K562 (cell line): ENCODE data around the gene SNX17. TPM values are rescaled to one million over a fixed set of nuclear protein-coding genes. Genes with fewer than 3 reads are reported as not detected.

Source experiments
- ARID2 ChIP-seq: fragments of 450-650 bp; IDR thresholded peaks from 2 replicates; pipeline ENCODE4 v1.6.1; 2017; ENCODE audit warnings: antibody characterized with exemption, mild to moderate bottlenecking
- CBX3 ChIP-seq, 2 experiments: IDR thresholded peaks; 1 replicate in 1 of 2; 2 replicates in 1 of 2; pipeline ENCODE4 v1.6.1; 2012; ENCODE audit warnings: inconsistent platforms in 2 of 2, low read length in 2 of 2, borderline replicate concordance in 1 of 2, control low read depth in 1 of 2
- JUND ChIP-seq, 2 experiments: IDR thresholded peaks; 2 replicates in 1 of 2; 3 replicates in 1 of 2; pipeline ENCODE4 v1.6.1; 2011; ENCODE audit warnings: borderline replicate concordance in 2 of 2, low read depth in 2 of 2, low read length in 2 of 2, improper control_type of control experiment in 1 of 2, missing biosample characterization in 1 of 2, missing genetic modification characterization in 1 of 2, missing genetic modification reagents in 1 of 2
- KAT7 ChIP-seq: sonication (generic); formaldehyde crosslinking; IDR thresholded peaks from 2 replicates; pipeline ENCODE4 v1.8.0; 2022; ENCODE audit warnings: missing genetic modification reagents, mild to moderate bottlenecking, borderline replicate concordance
- POLR2G ChIP-seq: fragments of 200-400 bp; formaldehyde crosslinking; IDR thresholded peaks from 2 replicates; pipeline ENCODE4 v1.6.1; 2017; ENCODE audit warnings: low read depth, mild to moderate bottlenecking, antibody characterized with exemption, low read length, moderate library complexity
- SNIP1 ChIP-seq: fragments of 450-650 bp; IDR thresholded peaks from 2 replicates; pipeline ENCODE4 v1.7.1; 2017; ENCODE audit warnings: low read depth, mild to moderate bottlenecking
- ZC3H4 ChIP-seq: sonication (generic); formaldehyde crosslinking; IDR thresholded peaks from 2 replicates; pipeline ENCODE4 v1.9.0; 2021; ENCODE audit warnings: missing genetic modification reagents, borderline replicate concordance
- polyA plus RNA-seq, 8 experiments: library from polyadenylated mRNA; depleted of rRNA in 4 of 8; stranded (reverse) in 5 of 8; unstranded in 3 of 8; fragments of >200 nt; fragmentation: Nextera tagmentation in 2 of 8; fragmentation: Illumina TruSeq in 1 of 8; extraction: Ambion mirVana in 2 of 8; extraction: Trizol in 1 of 8; gene quantifications; 2 replicates each; pipeline versions ENCODE4 v1.2.1 to v1.2.3, GENCODE V29; 2011 to 2014; ENCODE audit warnings: inconsistent platforms in 1 of 8, missing spikeins in 1 of 8
- total RNA-seq, 7 experiments: library from RNA; depleted of rRNA in 6 of 7; stranded (reverse); fragments of >200 nt in 6 of 7; fragmentation: Illumina TruSeq in 2 of 7; extraction: Trizol in 2 of 7; gene quantifications; 2 replicates each; pipeline versions ENCODE4 v1.2.1 to v1.2.3, GENCODE V29; 2011 to 2021; ENCODE audit warnings: low replicate concordance in 1 of 7
- TF ChIP-seq, protein P1 (sequence below), 2 experiments: fragments of 450-650 bp in 1 of 2; sonication (generic) in 1 of 2; formaldehyde crosslinking in 1 of 2; IDR thresholded peaks in 1 of 2; conservative IDR thresholded peaks in 1 of 2; 2 replicates each; pipeline versions ENCODE4 v1.6.1 to v1.8.1; 2016 to 2023; ENCODE audit warnings: mild to moderate bottlenecking in 2 of 2, moderate library complexity in 2 of 2, inconsistent platforms in 1 of 2, missing genetic modification reagents in 1 of 2
- TF ChIP-seq, protein P2 (sequence below): sonication (generic); formaldehyde crosslinking; IDR thresholded peaks from 2 replicates; pipeline ENCODE4 v1.8.0; 2023; ENCODE audit warnings: missing genetic modification reagents, mild to moderate bottlenecking, borderline replicate concordance
- TF ChIP-seq, protein P3 (sequence below), 3 experiments: fragments of 200-800 bp in 1 of 3; fragments of 250-450 bp in 1 of 3; fragments of 450-650 bp in 1 of 3; sonication (Bioruptor Pico) in 1 of 3; sonication (Bioruptor generic) in 1 of 3; formaldehyde crosslinking in 1 of 3; IDR thresholded peaks; 2 replicates each; pipeline versions ENCODE4 v1.6.1 to v1.8.0; 2016 to 2022; ENCODE audit warnings: mild to moderate bottlenecking in 2 of 3, missing genetic modification characterization in 2 of 3, missing compliant biosample characterization in 1 of 3, moderate library complexity in 1 of 3

SNX17 gene
- total and polyA plus RNA-seq, 9 of the 15 experiments (the other 6 are each of a cell fraction or from before 2014, with no cell fraction given) = 3.0 to 75.7 (median 54.6) TPM

DNA sequence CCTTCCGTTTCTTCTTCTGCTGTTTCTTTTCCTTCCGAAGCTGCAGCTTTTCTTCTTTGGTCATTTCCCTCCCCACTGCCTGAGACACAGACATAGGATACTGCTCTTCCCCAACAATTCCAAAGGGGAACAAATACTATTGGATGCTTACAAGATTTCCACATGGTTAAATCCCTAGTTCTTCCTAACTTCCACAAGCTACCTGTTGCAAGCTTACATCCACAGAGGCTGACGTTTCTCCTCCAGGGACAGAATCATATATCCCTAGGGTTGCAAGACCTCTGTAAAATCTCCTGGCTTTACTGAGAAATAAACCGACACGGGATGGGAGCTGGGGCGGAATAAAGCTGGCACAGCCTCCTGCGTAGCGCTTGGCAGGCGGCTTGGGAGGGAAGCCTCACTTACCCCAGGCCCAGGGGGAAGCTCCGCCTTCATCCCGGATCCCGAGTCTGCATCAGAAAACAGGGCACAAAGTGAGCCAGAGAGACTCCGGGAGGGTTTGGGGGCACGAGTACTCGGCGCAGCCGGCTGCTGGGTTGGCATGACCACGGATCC, 868 bp upstream of the SNX17 start (continued):
- TF ChIP-seq, protein P1, sequence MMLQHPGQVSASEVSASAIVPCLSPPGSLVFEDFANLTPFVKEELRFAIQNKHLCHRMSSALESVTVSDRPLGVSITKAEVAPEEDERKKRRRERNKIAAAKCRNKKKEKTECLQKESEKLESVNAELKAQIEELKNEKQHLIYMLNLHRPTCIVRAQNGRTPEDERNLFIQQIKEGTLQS (IDR thresholded peaks at IDR 0.05) = no peak
- TF ChIP-seq, protein P1 (CRISPR knock-in tag; conservative IDR thresholded peaks at IDR 0.05) = 0 out of 2 replicates have a peak, but pooled peaks have one; percentile 9
- 0 out of 2 replicates have a peak, but pooled peaks have one; percentile 66 for TF ChIP-seq KAT7 (CRISPR knock-in tag)
- TF ChIP-seq, protein P2, sequence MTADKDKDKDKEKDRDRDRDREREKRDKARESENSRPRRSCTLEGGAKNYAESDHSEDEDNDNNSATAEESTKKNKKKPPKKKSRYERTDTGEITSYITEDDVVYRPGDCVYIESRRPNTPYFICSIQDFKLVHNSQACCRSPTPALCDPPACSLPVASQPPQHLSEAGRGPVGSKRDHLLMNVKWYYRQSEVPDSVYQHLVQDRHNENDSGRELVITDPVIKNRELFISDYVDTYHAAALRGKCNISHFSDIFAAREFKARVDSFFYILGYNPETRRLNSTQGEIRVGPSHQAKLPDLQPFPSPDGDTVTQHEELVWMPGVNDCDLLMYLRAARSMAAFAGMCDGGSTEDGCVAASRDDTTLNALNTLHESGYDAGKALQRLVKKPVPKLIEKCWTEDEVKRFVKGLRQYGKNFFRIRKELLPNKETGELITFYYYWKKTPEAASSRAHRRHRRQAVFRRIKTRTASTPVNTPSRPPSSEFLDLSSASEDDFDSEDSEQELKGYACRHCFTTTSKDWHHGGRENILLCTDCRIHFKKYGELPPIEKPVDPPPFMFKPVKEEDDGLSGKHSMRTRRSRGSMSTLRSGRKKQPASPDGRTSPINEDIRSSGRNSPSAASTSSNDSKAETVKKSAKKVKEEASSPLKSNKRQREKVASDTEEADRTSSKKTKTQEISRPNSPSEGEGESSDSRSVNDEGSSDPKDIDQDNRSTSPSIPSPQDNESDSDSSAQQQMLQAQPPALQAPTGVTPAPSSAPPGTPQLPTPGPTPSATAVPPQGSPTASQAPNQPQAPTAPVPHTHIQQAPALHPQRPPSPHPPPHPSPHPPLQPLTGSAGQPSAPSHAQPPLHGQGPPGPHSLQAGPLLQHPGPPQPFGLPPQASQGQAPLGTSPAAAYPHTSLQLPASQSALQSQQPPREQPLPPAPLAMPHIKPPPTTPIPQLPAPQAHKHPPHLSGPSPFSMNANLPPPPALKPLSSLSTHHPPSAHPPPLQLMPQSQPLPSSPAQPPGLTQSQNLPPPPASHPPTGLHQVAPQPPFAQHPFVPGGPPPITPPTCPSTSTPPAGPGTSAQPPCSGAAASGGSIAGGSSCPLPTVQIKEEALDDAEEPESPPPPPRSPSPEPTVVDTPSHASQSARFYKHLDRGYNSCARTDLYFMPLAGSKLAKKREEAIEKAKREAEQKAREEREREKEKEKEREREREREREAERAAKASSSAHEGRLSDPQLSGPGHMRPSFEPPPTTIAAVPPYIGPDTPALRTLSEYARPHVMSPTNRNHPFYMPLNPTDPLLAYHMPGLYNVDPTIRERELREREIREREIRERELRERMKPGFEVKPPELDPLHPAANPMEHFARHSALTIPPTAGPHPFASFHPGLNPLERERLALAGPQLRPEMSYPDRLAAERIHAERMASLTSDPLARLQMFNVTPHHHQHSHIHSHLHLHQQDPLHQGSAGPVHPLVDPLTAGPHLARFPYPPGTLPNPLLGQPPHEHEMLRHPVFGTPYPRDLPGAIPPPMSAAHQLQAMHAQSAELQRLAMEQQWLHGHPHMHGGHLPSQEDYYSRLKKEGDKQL = 0 out of 2 replicates have a peak, but pooled peaks have one; percentile 88
- TF ChIP-seq ARID2 = 0 out of 2 replicates have a peak, but pooled peaks have one; percentile 25
- TF ChIP-seq JUND (IDR thresholded peaks at IDR 0.05; ENCODE audit: borderline replicate concordance, low read depth, low read length) = no peak
- TF ChIP-seq JUND (tag; IDR thresholded peaks at IDR 0.05; ENCODE audit: borderline replicate concordance, low read depth, low read length) = no peak
- TF ChIP-seq, protein P3, sequence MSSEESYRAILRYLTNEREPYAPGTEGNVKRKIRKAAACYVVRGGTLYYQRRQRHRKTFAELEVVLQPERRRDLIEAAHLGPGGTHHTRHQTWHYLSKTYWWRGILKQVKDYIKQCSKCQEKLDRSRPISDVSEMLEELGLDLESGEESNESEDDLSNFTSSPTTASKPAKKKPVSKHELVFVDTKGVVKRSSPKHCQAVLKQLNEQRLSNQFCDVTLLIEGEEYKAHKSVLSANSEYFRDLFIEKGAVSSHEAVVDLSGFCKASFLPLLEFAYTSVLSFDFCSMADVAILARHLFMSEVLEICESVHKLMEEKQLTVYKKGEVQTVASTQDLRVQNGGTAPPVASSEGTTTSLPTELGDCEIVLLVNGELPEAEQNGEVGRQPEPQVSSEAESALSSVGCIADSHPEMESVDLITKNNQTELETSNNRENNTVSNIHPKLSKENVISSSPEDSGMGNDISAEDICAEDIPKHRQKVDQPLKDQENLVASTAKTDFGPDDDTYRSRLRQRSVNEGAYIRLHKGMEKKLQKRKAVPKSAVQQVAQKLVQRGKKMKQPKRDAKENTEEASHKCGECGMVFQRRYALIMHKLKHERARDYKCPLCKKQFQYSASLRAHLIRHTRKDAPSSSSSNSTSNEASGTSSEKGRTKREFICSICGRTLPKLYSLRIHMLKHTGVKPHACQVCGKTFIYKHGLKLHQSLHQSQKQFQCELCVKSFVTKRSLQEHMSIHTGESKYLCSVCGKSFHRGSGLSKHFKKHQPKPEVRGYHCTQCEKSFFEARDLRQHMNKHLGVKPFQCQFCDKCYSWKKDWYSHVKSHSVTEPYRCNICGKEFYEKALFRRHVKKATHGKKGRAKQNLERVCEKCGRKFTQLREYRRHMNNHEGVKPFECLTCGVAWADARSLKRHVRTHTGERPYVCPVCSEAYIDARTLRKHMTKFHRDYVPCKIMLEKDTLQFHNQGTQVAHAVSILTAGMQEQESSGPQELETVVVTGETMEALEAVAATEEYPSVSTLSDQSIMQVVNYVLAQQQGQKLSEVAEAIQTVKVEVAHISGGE (CRISPR knock-in tag; IDR thresholded peaks at IDR 0.05) = no peak
- 0 out of 3 replicates have a peak, but pooled peaks of 1 of the 2 experiments have one; percentile 1 for TF ChIP-seq CBX3 (IDR thresholded peaks at IDR 0.05; ENCODE audit: borderline replicate concordance in 1 of 2, low read length in 2 of 2)
- TF ChIP-seq ZC3H4 (CRISPR knock-in tag) = peak; percentile 36; the same call in 1 of the 2 replicates
- no peak for TF ChIP-seq SNIP1
- TF ChIP-seq POLR2G = no peak
